Stimulated activated naive CD8-positive, alpha-beta T cell treated with anti-CD3 and anti-CD28 coated beads, Interleukin-15, amount 100 ng/mL, for 72 hours (primary cell): ENCODE results near the gene PARD6A.

ENCODE experiments used
- ATAC-seq: fragments of 150-1000 bp; cut with Tn5 transposase; 2 replicates; pipeline ENCODE4 v1.10.0; 2021; ENCODE audit warnings: mild to moderate bottlenecking, moderate library complexity
- DNase-seq, 2 donors: peaks; one replicate each; pipeline ENCODE4 v3.0.0; 2021 to 2022
- H3K27ac Mint-ChIP-seq, 2 donors: one replicate each; pipeline ENCODE4 v1.8.0; 2022; ENCODE audit warnings: mild to moderate bottlenecking in 2 of 2, mixed read lengths in 2 of 2, moderate library complexity in 2 of 2
- H3K27me3 Mint-ChIP-seq: one replicate; pipeline ENCODE4 v1.8.0; 2022; ENCODE audit warnings: mixed read lengths
- H3K4me1 Mint-ChIP-seq: one replicate; pipeline ENCODE4 v1.8.0; 2022; ENCODE audit warnings: mild to moderate bottlenecking, mixed read lengths
- H3K4me3 Mint-ChIP-seq, 2 donors: one replicate each; pipeline ENCODE4 v1.8.0; 2022; ENCODE audit warnings: mild to moderate bottlenecking in 2 of 2, mixed read lengths in 2 of 2, moderate library complexity in 1 of 2
- H3K9me3 Mint-ChIP-seq, 2 donors: one replicate each; pipeline ENCODE4 v1.8.0; 2022; ENCODE audit warnings: mixed read lengths in 2 of 2

PARD6A gene

GRCh38 chr16:67650023-67650422 is 10.7 kb upstream of the PARD6A start:
- peaks cover 32% of the 10 kb centered on the region for H3K4me1 Mint-ChIP-seq
- no peak overlapping the region for H3K4me3 Mint-ChIP-seq
- no peaks in the 10 kb centered on the region for H3K27me3 Mint-ChIP-seq
- ATAC-seq: no peak
- H3K27ac Mint-ChIP-seq: no peak overlapping the region
- H3K9me3 Mint-ChIP-seq: no peaks in the 10 kb centered on the region
- DNase-seq: no peak

DNA sequence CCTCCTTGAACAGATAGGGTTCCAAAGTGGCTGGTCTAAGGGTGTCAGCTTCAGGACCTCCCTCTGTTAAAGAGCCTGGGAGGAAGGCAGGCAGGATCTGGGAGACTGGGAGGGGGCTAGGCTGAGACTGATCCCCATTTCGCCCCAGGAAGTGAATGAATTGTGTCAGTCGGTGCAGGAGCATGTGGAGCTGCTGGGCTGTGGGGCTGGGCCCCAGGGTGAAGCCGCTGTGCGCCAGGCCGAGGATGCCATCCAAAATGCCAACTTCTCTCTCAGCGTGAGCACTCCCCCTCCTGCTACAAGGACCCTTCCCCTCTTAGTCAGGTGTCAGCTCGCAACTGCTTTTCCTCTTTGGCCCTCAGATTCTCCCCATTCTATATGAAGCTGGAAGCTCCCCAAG is 9.7 kb upstream of the PARD6A start:
- Mint-ChIP-seq H3K27me3 (no peaks in the 10 kb centered on the region), H3K27ac (no peak overlapping the region), H3K4me3 (no peak overlapping the region), H3K4me1 (peaks cover 31% of the 10 kb centered on the region), H3K9me3 (no peaks in the 10 kb centered on the region)
- DNase-seq: no peak
- no peak for ATAC-seq

GRCh38 chr16:67651847-67652246 is 8.9 kb upstream of the PARD6A start:
- DNase-seq (no peak), ATAC-seq (no peak)
- peak overlapping the region in 1 of 2 donors; percentile 95 for H3K27ac Mint-ChIP-seq
- no peak overlapping the region for H3K4me3 Mint-ChIP-seq
- H3K4me1 Mint-ChIP-seq: peaks cover 23% of the 10 kb centered on the region
- no peaks in the 10 kb centered on the region for H3K27me3 Mint-ChIP-seq
- H3K9me3 Mint-ChIP-seq: no peaks in the 10 kb centered on the region

DNA sequence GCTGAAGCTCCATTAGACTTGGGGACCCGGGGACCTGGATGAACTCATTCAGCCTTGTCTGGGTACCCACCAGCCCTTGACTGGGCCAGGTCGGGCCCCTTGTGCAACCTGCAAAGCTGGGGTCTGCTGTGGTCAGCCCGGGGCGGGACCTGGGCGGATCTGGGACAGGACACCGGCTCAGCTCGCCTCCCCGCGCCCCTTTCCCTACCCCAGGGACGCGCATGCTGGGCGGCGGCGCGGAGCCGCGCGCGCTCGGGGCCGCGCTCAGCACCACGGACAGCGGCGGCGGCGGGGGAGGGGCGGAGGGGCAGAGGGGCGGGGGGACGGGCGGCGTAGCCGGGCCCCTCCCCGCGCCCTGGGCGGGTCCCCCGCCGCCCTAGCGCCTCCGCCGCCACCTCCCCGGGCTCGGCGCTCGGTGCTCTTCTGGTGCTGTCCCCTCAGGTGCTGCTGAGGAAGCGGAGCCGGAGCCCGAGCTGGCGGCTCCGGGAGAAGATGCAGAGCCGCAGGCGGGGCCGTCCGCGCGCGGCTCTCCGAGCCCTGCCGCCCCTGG is 8.1 kb upstream of the PARD6A start:
- no peaks in the 10 kb centered on the region for H3K9me3 Mint-ChIP-seq
- DNase-seq: no peak
- H3K4me1 Mint-ChIP-seq: peaks cover 20% of the 10 kb centered on the region
- peak; percentile 47 for ATAC-seq
- H3K4me3 Mint-ChIP-seq: no peak overlapping the region
- H3K27me3 Mint-ChIP-seq: no peaks in the 10 kb centered on the region
- no peak overlapping the region for H3K27ac Mint-ChIP-seq

- no peaks in the 10 kb centered on the region for H3K27me3 Mint-ChIP-seq
- no peak overlapping the region for H3K4me3 Mint-ChIP-seq
- H3K27ac Mint-ChIP-seq: no peak overlapping the region
- H3K9me3 Mint-ChIP-seq: no peaks in the 10 kb centered on the region
- DNase-seq: no peak
- peaks cover 26% of the 10 kb centered on the region for H3K4me1 Mint-ChIP-seq
- peak; percentile 44 for ATAC-seq
These were observed 7.5 kb upstream of the PARD6A start for GRCh38 chr16:67653128-67653788.

GRCh38 chr16:67653789-67654402 is 6.9 kb upstream of the PARD6A start:
- ATAC-seq: peak; percentile 8

DNA sequence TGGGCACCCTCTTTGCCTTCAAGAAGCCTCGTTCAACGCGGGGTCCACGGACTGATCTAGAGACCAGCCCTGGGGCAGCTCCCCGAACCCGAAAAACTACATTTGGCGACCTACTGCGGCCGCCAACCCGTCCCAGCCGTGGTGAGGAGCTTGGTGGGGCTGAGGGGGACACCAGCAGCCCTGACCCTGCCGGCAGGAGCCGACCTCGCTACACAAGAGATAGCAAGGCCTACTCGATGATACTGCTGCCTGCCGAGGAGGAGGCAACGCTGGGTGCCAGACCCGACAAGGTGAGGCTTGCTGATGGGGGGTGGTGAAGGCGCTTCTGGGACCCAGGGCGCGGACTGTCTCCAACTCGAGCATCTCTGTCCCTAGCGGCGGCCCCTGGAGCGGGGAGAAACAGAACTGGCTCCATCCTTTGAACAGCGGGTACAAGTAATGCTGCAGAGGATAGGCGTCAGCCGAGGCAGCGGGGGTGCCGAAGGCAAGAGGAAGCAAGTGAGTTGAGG is 6.3 kb upstream of the PARD6A start:
- Mint-ChIP-seq H3K9me3 (no peaks in the 10 kb centered on the region), H3K4me3 (no peak overlapping the region), H3K27ac (no peak overlapping the region), H3K4me1 (peaks cover 38% of the 10 kb centered on the region), H3K27me3 (no peaks in the 10 kb centered on the region)
- ATAC-seq (no peak), DNase-seq (no peak)

More at GRCh38 chr16:67653789-67654402, 6.9 kb upstream of the PARD6A start:
- DNase-seq: no peak
- Mint-ChIP-seq H3K27me3 (no peaks in the 10 kb centered on the region), H3K4me1 (peaks cover 32% of the 10 kb centered on the region), H3K9me3 (no peaks in the 10 kb centered on the region), H3K4me3 (no peak overlapping the region), H3K27ac (no peak overlapping the region)

GRCh38 chr16:67655363-67655762 is 5.4 kb upstream of the PARD6A start:
- Mint-ChIP-seq H3K4me3 (no peak overlapping the region), H3K27me3 (no peaks in the 10 kb centered on the region), H3K27ac (peak overlapping the region; percentile 54 to 87), H3K4me1 (peaks cover 42% of the 10 kb centered on the region), H3K9me3 (no peaks in the 10 kb centered on the region)
- DNase-seq: no peak
- no peak for ATAC-seq

- peak overlapping the region in 1 of 2 donors; percentile 27 for H3K27ac Mint-ChIP-seq
- no peaks in the 10 kb centered on the region for H3K9me3 Mint-ChIP-seq
- no peak for DNase-seq
- no peaks in the 10 kb centered on the region for H3K27me3 Mint-ChIP-seq
- no peak overlapping the region for H3K4me3 Mint-ChIP-seq
- no peak for ATAC-seq
- peaks cover 47% of the 10 kb centered on the region for H3K4me1 Mint-ChIP-seq
These were observed 4.3 kb upstream of the PARD6A start for GRCh38 chr16:67656344-67657016.

DNA sequence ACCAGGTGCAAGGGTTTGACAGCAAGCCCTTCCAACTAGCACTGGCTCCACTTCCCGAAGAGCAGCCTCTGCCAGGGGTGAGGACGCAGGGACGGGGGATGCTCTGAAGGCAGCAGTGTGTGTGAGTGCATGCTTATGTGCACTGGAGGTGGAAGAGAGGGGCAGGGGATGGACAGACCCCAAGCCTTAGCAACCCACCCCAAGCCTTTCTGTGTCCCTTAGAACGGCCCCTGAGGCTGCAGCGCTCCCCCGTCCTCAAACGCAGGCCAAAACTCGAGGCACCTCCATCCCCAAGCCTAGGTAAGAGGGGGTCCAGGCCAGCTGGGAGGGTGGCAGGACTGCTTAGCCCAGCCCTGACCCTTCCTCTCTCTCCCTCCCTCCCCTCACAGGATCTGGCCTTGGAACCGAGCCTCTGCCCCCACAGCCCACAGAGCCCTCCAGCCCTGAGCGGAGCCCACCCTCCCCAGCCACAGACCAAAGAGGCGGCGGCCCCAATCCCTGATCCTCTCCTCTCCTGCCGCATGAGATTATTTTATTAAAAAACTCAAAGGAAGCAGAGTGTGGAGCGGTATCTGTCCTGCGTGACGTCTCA is 3.6 kb upstream of the PARD6A start:
- no peaks in the 10 kb centered on the region for H3K9me3 Mint-ChIP-seq
- H3K27ac Mint-ChIP-seq: no peak overlapping the region
- no peak for DNase-seq
- H3K4me3 Mint-ChIP-seq: no peak overlapping the region
- H3K27me3 Mint-ChIP-seq: no peaks in the 10 kb centered on the region
- ATAC-seq: no peak
- peaks cover 47% of the 10 kb centered on the region for H3K4me1 Mint-ChIP-seq

DNA sequence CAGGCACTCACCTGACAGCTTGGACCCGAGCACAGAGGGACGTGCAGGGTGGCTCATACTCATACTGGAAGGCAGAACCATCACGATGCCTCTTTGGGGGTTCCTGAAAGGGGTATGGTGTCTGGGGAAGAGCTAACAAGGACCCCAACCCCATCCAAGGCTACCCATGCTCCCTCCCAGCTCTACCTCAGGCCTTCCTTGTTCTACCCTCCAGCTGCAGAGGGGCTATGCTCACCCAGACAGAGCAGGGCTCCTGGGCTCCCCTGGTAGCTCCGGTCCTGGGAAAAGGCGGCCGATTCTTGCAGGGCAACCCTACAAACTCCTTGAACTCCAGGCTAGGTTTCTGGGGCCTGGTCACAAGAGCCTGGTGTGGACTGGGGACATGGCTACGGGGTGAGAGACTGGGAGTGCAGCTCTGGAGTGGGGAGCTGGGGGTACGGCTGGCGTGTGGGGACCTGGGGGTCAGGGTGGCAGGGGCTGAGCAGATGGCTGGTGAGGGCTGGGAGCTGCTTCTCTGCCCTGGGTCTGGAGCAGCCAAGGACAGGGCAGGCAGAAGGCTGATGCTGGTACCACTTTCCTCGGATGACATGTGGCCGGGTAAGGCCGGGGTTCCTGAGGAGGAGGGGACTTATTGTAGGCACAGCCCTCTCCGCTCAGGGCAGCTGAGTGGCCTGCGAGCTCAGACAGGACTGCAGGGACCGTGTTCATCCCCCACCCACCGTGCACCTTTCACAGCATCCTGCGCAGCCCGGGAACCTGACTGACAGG is 2.8 kb upstream of the PARD6A start:
- DNase-seq (no peak), ATAC-seq (no peak)
- peaks cover 47% of the 10 kb centered on the region for H3K4me1 Mint-ChIP-seq
- H3K27me3 Mint-ChIP-seq: no peaks in the 10 kb centered on the region
- H3K9me3 Mint-ChIP-seq: no peaks in the 10 kb centered on the region
- peak overlapping the region; percentile 14 to 69 for H3K27ac Mint-ChIP-seq
- peak overlapping the region in 1 of 2 donors; percentile 95 for H3K4me3 Mint-ChIP-seq

DNA sequence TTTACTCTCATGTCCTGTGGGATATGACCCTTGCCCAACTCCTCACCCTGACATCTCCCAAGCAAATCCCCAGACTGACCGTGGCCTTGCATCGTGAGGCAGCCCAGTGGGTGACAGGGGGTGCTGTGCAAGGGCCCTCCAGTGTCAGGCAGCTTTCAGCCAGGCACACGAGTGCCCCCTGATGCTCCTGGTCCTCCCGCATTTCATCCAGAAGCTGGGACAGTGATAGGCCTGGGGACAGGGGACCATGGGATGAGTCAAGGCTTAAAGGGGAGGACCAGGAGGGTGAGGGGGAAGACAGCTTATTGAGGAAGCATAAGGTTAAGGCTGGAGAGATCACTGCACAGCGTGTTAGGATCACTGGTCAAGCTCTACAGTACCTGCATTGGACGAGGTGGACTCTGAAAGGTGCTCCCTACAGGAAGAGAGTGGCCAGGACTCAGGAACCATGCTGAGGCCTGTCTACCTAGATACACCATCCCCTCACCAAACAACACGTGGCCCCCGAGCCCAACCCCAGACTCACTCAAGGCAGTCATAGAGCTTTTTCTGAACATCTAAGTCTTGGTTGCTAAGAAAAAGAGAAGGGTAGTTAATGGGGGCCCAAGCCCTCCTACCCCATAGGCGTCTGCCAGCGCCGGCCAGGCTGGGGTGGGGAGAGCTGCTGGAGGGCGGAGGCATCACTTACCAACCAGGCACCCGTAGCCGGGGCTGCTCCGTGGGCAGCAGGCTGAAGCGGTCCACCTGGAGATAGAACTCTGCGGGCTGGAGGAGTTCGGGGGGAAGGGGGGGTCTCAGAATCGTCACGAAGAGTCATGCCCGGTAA is 1.7 kb upstream of the PARD6A start:
- DNase-seq (no peak), ATAC-seq (no peak)
- Mint-ChIP-seq H3K27ac (peak overlapping the region; percentile 28 to 81), H3K4me3 (peak overlapping the region; percentile 95), H3K9me3 (no peaks in the 10 kb centered on the region), H3K27me3 (no peaks in the 10 kb centered on the region), H3K4me1 (peaks cover 54% of the 10 kb centered on the region)

- Mint-ChIP-seq H3K27ac (peak within 1 kb of the TSS; percentile 96 to 98), H3K4me3 (peak within 1 kb of the TSS; percentile 95), H3K9me3 (no peaks in the 10 kb centered on the region), H3K27me3 (no peaks in the 10 kb centered on the region), H3K4me1 (peaks cover 62% of the 10 kb centered on the region)
- ATAC-seq: peak; percentile 65
- peak; percentile 95 to 97 for DNase-seq
These were observed 841 bp upstream of the PARD6A start, which contains the start of gene ACD for GRCh38 chr16:67659675-67660563. Gene ACD (minus strand): TSS chr16:67660260. CDS start chr16:67660220, 40 bp downstream.
